IMR-90 (cell line): ENCODE measurements around the gene ADARB2. TPM values are rescaled to one million over a fixed set of nuclear protein-coding genes. Genes with fewer than 3 reads are reported as not detected.

Experiments used
- ATAC-seq: fragments of 200-7000 bp; cut with Tn5 transposase; 2 replicates; pipeline ENCODE4 v1.9.1; 2020; ENCODE audit warnings: low read depth, mild to moderate bottlenecking, moderate library complexity
- BruUV-seq: library from RNA; stranded (reverse); fragments of 400-500 nt; replicated peaks from 2 replicates; lab custom pipeline; 2021; lab: Mats Ljungman, UMichigan
- CTCF ChIA-PET: fragments of 300-600 bp; formaldehyde crosslinking; extraction: SDS; loops from one replicate; lab custom pipeline; 2021; ENCODE audit warnings: antibody characterized with exemption; lab: Yijun Ruan, JAX
- POLR2A ChIA-PET: fragments of 300-600 bp; sonication (Branson Sonifier 250); formaldehyde crosslinking; loops from one replicate; lab custom pipeline; 2022; ENCODE audit warnings: antibody characterized with exemption; ENCODE audit not compliant: unreplicated experiment; lab: Charles Lee
- DNase-seq: peaks from one replicate; pipeline ENCODE4 v3.0.0; 2013
- H2AFZ ChIP-seq: replicated peaks from 2 replicates; pipeline ENCODE3; 2013; ENCODE audit warnings: low read length, mild to moderate bottlenecking; ENCODE audit not compliant: poor library complexity
- H2AK5ac ChIP-seq: 2 replicates; pipeline ENCODE4 v1.6.1; 2013; ENCODE audit warnings: low read depth, low read length, inconsistent platforms
- H2AK9ac ChIP-seq: replicated peaks from 2 replicates; pipeline ENCODE3; 2013; ENCODE audit warnings: mild to moderate bottlenecking, low read depth, low read length, moderate library complexity; ENCODE audit not compliant: poor library complexity
- H2BK120ac ChIP-seq: 2 replicates; pipeline ENCODE4 v1.6.1; 2013; ENCODE audit warnings: low read depth, low read length, inconsistent platforms
- H2BK15ac ChIP-seq: 3 replicates; pipeline ENCODE4 v1.6.1; 2013; ENCODE audit warnings: low read depth, low read length, inconsistent platforms
- H2BK20ac ChIP-seq: 2 replicates; pipeline ENCODE4 v1.6.1; 2013; ENCODE audit warnings: low read depth, mild to moderate bottlenecking, inconsistent platforms, low read length, moderate library complexity
- H2BK5ac ChIP-seq: 2 replicates; pipeline ENCODE4 v1.6.1; 2013; ENCODE audit warnings: mild to moderate bottlenecking, low read depth, low read length, inconsistent platforms; ENCODE audit not compliant: poor library complexity, severe bottlenecking
- H3K14ac ChIP-seq: replicated peaks from 2 replicates; pipeline ENCODE4 v1.6.1; 2013; ENCODE audit warnings: low read depth, low read length, inconsistent platforms
- H3K18ac ChIP-seq: 2 replicates; pipeline ENCODE4 v1.6.1; 2013; ENCODE audit warnings: low read depth, low read length, control low read depth
- H3K23ac ChIP-seq: 2 replicates; pipeline ENCODE4 v1.6.1; 2013; ENCODE audit warnings: low read depth, low read length, inconsistent platforms
- H3K27ac ChIP-seq: 2 replicates; pipeline ENCODE4 v1.5.1; 2013; ENCODE audit warnings: mild to moderate bottlenecking, control low read depth, low read length; ENCODE audit not compliant: insufficient read depth
- H3K27me3 ChIP-seq: 2 replicates; pipeline ENCODE4 v1.6.1; 2013; ENCODE audit warnings: low read length; ENCODE audit not compliant: control insufficient read depth, insufficient read depth
- H3K36me3 ChIP-seq: 2 replicates; pipeline ENCODE4 v1.6.1; 2013; ENCODE audit warnings: low read length, mixed read lengths; ENCODE audit not compliant: control insufficient read depth, insufficient read depth
- H3K4ac ChIP-seq: 2 replicates; pipeline ENCODE4 v1.6.1; 2013; ENCODE audit warnings: low read depth, low read length, inconsistent platforms
- H3K4me1 ChIP-seq: 2 replicates; pipeline ENCODE4 v1.6.1; 2013; ENCODE audit warnings: low read length, mixed read lengths; ENCODE audit not compliant: control insufficient read depth, insufficient read depth
- H3K4me2 ChIP-seq: 2 replicates; pipeline ENCODE4 v1.6.1; 2013; ENCODE audit warnings: low read depth, mild to moderate bottlenecking, control low read depth, low read length, moderate library complexity
- H3K4me3 ChIP-seq: 2 replicates; pipeline ENCODE4 v1.5.1; 2013; ENCODE audit warnings: low read depth, mild to moderate bottlenecking, control low read depth, low read length, moderate library complexity; ENCODE audit not compliant: insufficient read depth
- H3K56ac ChIP-seq: 2 replicates; pipeline ENCODE4 v1.6.1; 2013; ENCODE audit warnings: low read length, inconsistent platforms; ENCODE audit not compliant: insufficient read depth; ENCODE audit errors: extremely low read depth
- H3K79me1 ChIP-seq, 2 experiments: 2 replicates each; pipeline ENCODE4 v1.6.1; 2013; ENCODE audit warnings: low read length in 2 of 2, inconsistent platforms in 1 of 2, low read depth in 1 of 2
- H3K9ac ChIP-seq: 2 replicates; pipeline ENCODE4 v1.6.1; 2013; ENCODE audit warnings: low read depth, low read length, control low read depth
- H3K9me1 ChIP-seq: 2 replicates; pipeline ENCODE4 v1.6.1; 2013; ENCODE audit warnings: low read length, inconsistent platforms; ENCODE audit not compliant: insufficient read depth
- H3K9me3 ChIP-seq: 2 replicates; pipeline ENCODE4 v1.6.1; 2013; ENCODE audit warnings: low read length; ENCODE audit not compliant: control insufficient read depth, insufficient read depth
- H4K20me1 ChIP-seq: 2 replicates; pipeline ENCODE4 v1.6.1; 2013; ENCODE audit warnings: low read length, inconsistent platforms; ENCODE audit not compliant: insufficient read depth
- H4K5ac ChIP-seq: 2 replicates; pipeline ENCODE4 v1.6.1; 2013; ENCODE audit warnings: mild to moderate bottlenecking, low read depth, low read length, control low read depth
- H4K8ac ChIP-seq, 2 experiments: 2 replicates each; pipeline ENCODE4 v1.6.1; 2013; ENCODE audit warnings: low read depth in 2 of 2, low read length in 2 of 2, control low read depth in 1 of 2, inconsistent platforms in 1 of 2
- H4K91ac ChIP-seq: 2 replicates; pipeline ENCODE4 v1.6.1; 2013; ENCODE audit warnings: low read depth, low read length, inconsistent platforms; ENCODE audit not compliant: insufficient read depth
- BHLHE40 ChIP-seq: fragments of 150-350 bp; IDR thresholded peaks from 2 replicates; pipeline ENCODE4 v1.6.1; 2016; ENCODE audit warnings: mild to moderate bottlenecking, low read depth, low read length
- CEBPB ChIP-seq: IDR thresholded peaks from 2 replicates; pipeline ENCODE4 v1.6.1; 2012; ENCODE audit warnings: low read depth, low read length, improper control_type of control experiment
- CHD1 ChIP-seq: IDR thresholded peaks from 2 replicates; pipeline ENCODE4 v1.6.1; 2012; ENCODE audit warnings: low read depth, low read length, improper control_type of control experiment
- CTCF ChIP-seq: conservative IDR thresholded peaks from 2 replicates; pipeline ENCODE4 v1.5.1; 2012; ENCODE audit warnings: mild to moderate bottlenecking, low read depth, low read length, improper control_type of control experiment
- ELK1 ChIP-seq: fragments of 150-350 bp; IDR thresholded peaks from 2 replicates; pipeline ENCODE4 v1.6.1; 2016; ENCODE audit warnings: low read depth, mild to moderate bottlenecking, low read length, moderate library complexity, borderline replicate concordance
- FOS ChIP-seq: fragments of 150-350 bp; IDR thresholded peaks from 2 replicates; pipeline ENCODE4 v1.6.1; 2016; ENCODE audit warnings: low read depth, low read length
- MAFK ChIP-seq: IDR thresholded peaks from 2 replicates; pipeline ENCODE4 v1.6.1; 2012; ENCODE audit warnings: low read depth, low read length, improper control_type of control experiment
- MAZ ChIP-seq: IDR thresholded peaks from 2 replicates; pipeline ENCODE4 v1.6.1; 2012; ENCODE audit warnings: low read depth, mild to moderate bottlenecking, low read length, improper control_type of control experiment, moderate library complexity, borderline replicate concordance
- MXI1 ChIP-seq: IDR thresholded peaks from 2 replicates; pipeline ENCODE4 v1.6.1; 2012; ENCODE audit warnings: low read depth, mild to moderate bottlenecking, low read length, moderate library complexity, borderline replicate concordance
- NFE2L2 ChIP-seq: fragments of 150-350 bp; IDR thresholded peaks from 2 replicates; pipeline ENCODE4 v1.6.1; 2016; ENCODE audit warnings: low read depth, mild to moderate bottlenecking, low read length
- POLR2A ChIP-seq: IDR thresholded peaks from 2 replicates; pipeline ENCODE4 v1.6.1; 2012; ENCODE audit warnings: mild to moderate bottlenecking, low read depth, low read length
- RAD21 ChIP-seq: IDR thresholded peaks from 2 replicates; pipeline ENCODE4 v1.6.1; 2012; ENCODE audit warnings: low read length, improper control_type of control experiment
- RCOR1 ChIP-seq: IDR thresholded peaks from 2 replicates; pipeline ENCODE4 v1.6.1; 2012; ENCODE audit warnings: mild to moderate bottlenecking, low read length, improper control_type of control experiment; ENCODE audit not compliant: insufficient replicate concordance
- RFX5 ChIP-seq: IDR thresholded peaks from 2 replicates; pipeline ENCODE4 v1.8.0; 2012; ENCODE audit warnings: low read depth, mild to moderate bottlenecking, low read length, moderate library complexity
- SMC3 ChIP-seq: fragments of 150-350 bp; IDR thresholded peaks from 2 replicates; pipeline ENCODE4 v1.6.1; 2016; ENCODE audit warnings: low read depth, mild to moderate bottlenecking, antibody characterized with exemption, low read length, moderate library complexity
- USF2 ChIP-seq: fragments of 150-350 bp; IDR thresholded peaks from 2 replicates; pipeline ENCODE4 v1.6.1; 2017; ENCODE audit warnings: mild to moderate bottlenecking, antibody characterized with exemption, low read length, low read depth
- WGBS, 2 experiments: methylation state at CpG; one replicate each; pipeline versions ENCODE4 v1.1.5 to v1.1.7; 2013; ENCODE audit warnings: missing lambda C conversion rate in 2 of 2; ENCODE audit not compliant: insufficient read length in 1 of 2; ENCODE audit errors: extremely low coverage in 2 of 2; 5-methylcytosine and 5-hydroxymethylcytosine counted together
- dilution Hi-C: fragments of 300-500 bp; cut with HindIII; formaldehyde crosslinking; loops from one replicate; pipeline ENCODE4 v1.14.3; 2018; ENCODE audit warnings: low sequenced_read_pairs; ENCODE audit not compliant: unreplicated experiment
- in situ Hi-C: fragments of 300-500 bp; cut with MboI; formaldehyde crosslinking; loops from 3 replicates; pipeline ENCODE4 v1.14.3; 2019; ENCODE audit warnings: low sequenced_read_pairs, inconsistent platforms, mixed read lengths
- intact Hi-C: fragments of 100-400 bp; cut with micrococcal nuclease; formaldehyde crosslinking; loops from 2 replicates; pipeline ENCODE4 v1.10.0; 2022
- polyA plus RNA-seq, 3 experiments: library from polyadenylated mRNA; depleted of rRNA; stranded (reverse); fragments of >200 nt; gene quantifications; 2 replicates each; pipeline ENCODE4 v1.2.3, GENCODE V29; 2012; ENCODE audit warnings: low replicate concordance in 1 of 3
- total RNA-seq: library from RNA; depleted of rRNA; stranded (reverse); fragments of >200 nt; gene quantifications from 2 replicates; pipeline ENCODE4 v1.2.3, GENCODE V29; 2012

The ADARB2 gene
- total and polyA plus RNA-seq, 2 of the 4 experiments (the other 2 are of a cell fraction): not detected

GRCh38 chr10:1376384-1376945, 360.9 kb downstream of the ADARB2 start:
- H3K9me3 ChIP-seq: peaks cover 46% of the 10 kb centered on the region
- no peak overlapping the region for H2BK20ac ChIP-seq
- H3K4ac ChIP-seq: no peak overlapping the region
- H2AK5ac ChIP-seq: no peak overlapping the region
- H4K20me1 ChIP-seq: no peaks in the 10 kb centered on the region
- H3K9ac ChIP-seq: no peak overlapping the region
- H3K56ac ChIP-seq: no peak overlapping the region
- intact Hi-C loops (no loop called here), dilution Hi-C loops (no loop called here), in situ Hi-C loops (no loop called here)
- no peak overlapping the region for H2BK5ac ChIP-seq
- ChIA-PET CTCF (no interaction called here), POLR2A (no interaction called here)
- H2AFZ ChIP-seq: no peak overlapping the region
- no peak overlapping the region for H2AK9ac ChIP-seq
- no peak overlapping the region for H3K27ac ChIP-seq
- H3K4me2 ChIP-seq: no peak overlapping the region
- no CpG with 5 or more reads among the region's 11 CpGs for WGBS, 2 experiments
- H3K4me1 ChIP-seq: no peaks in the 10 kb centered on the region
- H3K9me1 ChIP-seq: no peaks in the 10 kb centered on the region
- no peak overlapping the region for H4K5ac ChIP-seq
- no peak overlapping the region for H3K4me3 ChIP-seq
- no peak overlapping the region for H3K14ac ChIP-seq
- H3K23ac ChIP-seq: no peak overlapping the region
- H4K91ac ChIP-seq: no peak overlapping the region
- no peak overlapping the region for H2BK15ac ChIP-seq
- no peaks in the 10 kb centered on the region for H3K36me3 ChIP-seq
- BruUV-seq: no TSS peak
- TF ChIP-seq POLR2A: no peak
- TF ChIP-seq MXI1: no peak
- no peak for TF ChIP-seq CHD1
- TF ChIP-seq NFE2L2: no peak
- no peak for TF ChIP-seq ELK1
- TF ChIP-seq BHLHE40: no peak
- no peak for TF ChIP-seq MAFK
- TF ChIP-seq RFX5: no peak
- TF ChIP-seq MAZ: no peak
- TF ChIP-seq RCOR1: no peak
- no peak for TF ChIP-seq USF2
- TF ChIP-seq FOS: no peak
- TF ChIP-seq RAD21: no peak
- no peak for TF ChIP-seq SMC3
- no peak for TF ChIP-seq CEBPB
- no peak for TF ChIP-seq CTCF
- no peak overlapping the region for H3K18ac ChIP-seq
- ATAC-seq: no peak
- no peak for DNase-seq
- no peaks in the 10 kb centered on the region for H3K27me3 ChIP-seq
- no peak overlapping the region for H4K8ac ChIP-seq
- no peak overlapping the region for H2BK120ac ChIP-seq
- H3K79me1 ChIP-seq: no peaks in the 10 kb centered on the region
